GM18909 (cell line): ENCODE data around the gene ANO6.
"Not testable (repeated sequence)": the region's sequence is repeated elsewhere in the genome, so short reads cannot be mapped to it uniquely, and the experiment has no call there.

Experiments
- ATAC-seq: cut with Tn5 transposase; IDR thresholded peaks from one replicate; pipeline ENCODE4 v1.9.1; 2021; ENCODE audit warnings: mild to moderate bottlenecking; ENCODE audit not compliant: unreplicated experiment, poor library complexity

The ANO6 gene

GRCh38 chr12:45215419-45216229 is at the start of gene ANO6:
ANO6 (plus strand) TSS chr12:45216095; CDS start chr12:45216322, 227 bp downstream.
- peak; percentile 67 for ATAC-seq

GRCh38 chr12:45168976-45169375 is 46.9 kb upstream of the ANO6 start:
- ATAC-seq = no peak

GRCh38 chr12:45170456-45171042 is 45.3 kb upstream of the ANO6 start:
- ATAC-seq = peak; percentile 60

DNA sequence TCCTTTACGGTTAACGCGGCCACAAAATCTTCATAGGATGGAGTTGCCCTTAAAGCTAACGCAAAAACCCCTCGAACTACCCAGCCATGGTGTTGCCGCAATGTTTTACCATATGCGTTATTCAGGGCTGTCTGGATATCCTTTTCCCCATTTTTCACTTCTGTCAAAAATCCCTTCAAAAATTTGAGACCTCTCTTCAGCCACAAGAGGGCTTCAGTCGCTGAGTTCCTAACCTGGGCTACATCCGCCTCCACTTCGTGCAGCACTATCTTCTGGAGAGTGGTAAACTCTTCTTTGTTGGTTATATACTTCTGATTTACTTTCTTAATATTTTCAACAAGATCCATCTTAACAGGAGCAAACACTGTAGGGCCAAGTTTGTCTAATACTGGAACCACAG is 42.6 kb upstream of the ANO6 start:
- ATAC-seq = not testable (repeated sequence)

DNA sequence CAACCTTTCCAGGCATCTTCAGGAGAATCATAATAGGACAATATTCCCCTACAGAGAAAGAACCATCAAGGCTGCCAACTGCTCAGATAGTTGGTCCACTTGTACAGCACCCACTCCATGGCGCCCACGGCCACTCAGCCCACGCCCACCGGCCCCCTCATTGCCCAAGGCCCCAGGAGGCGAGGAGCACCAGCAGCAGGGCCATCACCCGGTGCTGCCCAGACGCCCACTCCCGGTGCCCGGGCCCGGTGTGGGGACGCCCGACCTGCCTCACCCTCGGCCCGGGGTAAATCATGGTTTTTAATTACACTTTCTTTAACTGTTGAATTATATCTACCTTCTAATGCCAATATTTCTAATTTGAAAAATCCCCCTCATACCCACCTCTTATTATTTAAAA is 41.3 kb upstream of the ANO6 start:
- no peak for ATAC-seq

- no peak for ATAC-seq
These were observed 37.1 kb upstream of the ANO6 start for GRCh38 chr12:45178771-45179170.

GRCh38 chr12:45182511-45182910 is 33.4 kb upstream of the ANO6 start:
- no peak for ATAC-seq

- ATAC-seq = no peak
These were observed 32.6 kb upstream of the ANO6 start for GRCh38 chr12:45183246-45183645.

- no peak for ATAC-seq
These were observed 31.5 kb upstream of the ANO6 start for GRCh38 chr12:45184147-45184963.

DNA sequence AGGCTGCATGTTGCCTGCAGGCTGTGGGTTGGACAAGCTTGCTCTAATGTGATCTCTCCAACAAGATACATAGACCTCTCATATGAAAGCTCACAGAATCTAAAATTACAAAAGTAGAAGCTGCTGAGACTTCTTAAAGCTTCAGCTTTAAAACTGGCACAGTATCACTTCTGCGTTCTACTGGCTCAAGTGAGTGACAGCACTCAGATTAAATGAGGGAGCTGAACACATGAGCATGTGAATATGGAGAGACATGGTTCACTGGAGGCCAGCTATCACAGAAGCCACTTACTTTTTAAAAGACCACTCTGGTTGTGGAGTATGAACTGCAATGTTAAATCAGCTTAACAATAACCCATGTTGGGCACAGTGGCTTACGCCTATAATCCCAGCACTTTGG is 29.1 kb upstream of the ANO6 start:
- ATAC-seq = no peak

- no peak for ATAC-seq
These were observed 26.0 kb upstream of the ANO6 start for GRCh38 chr12:45189766-45190403.

- no peak for ATAC-seq
These were observed 24.7 kb upstream of the ANO6 start for GRCh38 chr12:45191239-45191638.

- ATAC-seq = no peak
These were observed 23.2 kb upstream of the ANO6 start for GRCh38 chr12:45192707-45193106.

DNA sequence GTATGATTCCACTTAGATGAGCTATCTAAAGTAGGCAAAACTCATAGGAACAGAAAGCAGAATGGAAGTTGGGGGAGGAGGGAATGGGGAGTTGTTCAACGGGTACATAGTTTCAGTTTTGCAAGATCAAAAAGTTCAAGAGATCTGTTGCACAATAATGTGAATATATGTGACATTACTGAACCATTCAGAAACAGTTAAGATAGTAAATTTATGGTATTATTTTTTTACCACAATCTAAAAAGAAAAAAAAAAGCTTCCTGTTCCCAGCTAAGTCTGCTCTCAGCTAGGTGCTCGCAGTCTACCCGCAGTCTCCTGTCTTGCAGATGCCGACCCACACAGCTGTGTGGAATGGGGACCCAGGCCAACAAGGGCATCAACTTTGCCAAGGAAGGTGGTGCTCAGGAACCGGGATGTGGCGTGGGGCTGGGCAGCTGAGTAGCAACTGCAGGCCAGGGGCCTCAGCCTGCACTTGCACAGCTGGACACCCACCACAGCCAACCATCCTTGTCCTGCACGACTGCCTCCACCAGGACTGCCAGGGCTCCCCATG is 15.3 kb upstream of the ANO6 start:
- peak; percentile 39 for ATAC-seq

DNA sequence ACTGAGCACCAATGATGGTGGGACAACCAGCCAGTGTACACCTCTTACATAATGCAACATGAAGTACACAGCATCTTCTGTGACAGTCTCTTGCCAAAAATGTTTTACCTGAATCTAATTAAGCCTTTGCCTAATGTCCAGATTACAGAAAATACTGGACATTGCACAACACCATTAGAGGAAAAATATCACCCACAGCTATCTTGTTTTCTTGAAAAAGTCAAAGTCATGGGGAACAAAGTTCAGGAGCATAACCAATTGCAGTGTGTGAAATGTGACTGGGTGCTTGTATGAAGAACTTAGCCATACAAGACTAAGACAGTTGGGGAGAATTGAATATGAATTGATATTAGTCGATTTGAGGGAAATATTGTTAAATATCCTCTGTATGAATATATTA is 12.1 kb upstream of the ANO6 start:
- no peak for ATAC-seq

- no peak for ATAC-seq
These were observed 11.1 kb upstream of the ANO6 start for GRCh38 chr12:45204757-45205156.

GRCh38 chr12:45205165-45205825 is 10.6 kb upstream of the ANO6 start:
- peak; percentile 84 for ATAC-seq

DNA sequence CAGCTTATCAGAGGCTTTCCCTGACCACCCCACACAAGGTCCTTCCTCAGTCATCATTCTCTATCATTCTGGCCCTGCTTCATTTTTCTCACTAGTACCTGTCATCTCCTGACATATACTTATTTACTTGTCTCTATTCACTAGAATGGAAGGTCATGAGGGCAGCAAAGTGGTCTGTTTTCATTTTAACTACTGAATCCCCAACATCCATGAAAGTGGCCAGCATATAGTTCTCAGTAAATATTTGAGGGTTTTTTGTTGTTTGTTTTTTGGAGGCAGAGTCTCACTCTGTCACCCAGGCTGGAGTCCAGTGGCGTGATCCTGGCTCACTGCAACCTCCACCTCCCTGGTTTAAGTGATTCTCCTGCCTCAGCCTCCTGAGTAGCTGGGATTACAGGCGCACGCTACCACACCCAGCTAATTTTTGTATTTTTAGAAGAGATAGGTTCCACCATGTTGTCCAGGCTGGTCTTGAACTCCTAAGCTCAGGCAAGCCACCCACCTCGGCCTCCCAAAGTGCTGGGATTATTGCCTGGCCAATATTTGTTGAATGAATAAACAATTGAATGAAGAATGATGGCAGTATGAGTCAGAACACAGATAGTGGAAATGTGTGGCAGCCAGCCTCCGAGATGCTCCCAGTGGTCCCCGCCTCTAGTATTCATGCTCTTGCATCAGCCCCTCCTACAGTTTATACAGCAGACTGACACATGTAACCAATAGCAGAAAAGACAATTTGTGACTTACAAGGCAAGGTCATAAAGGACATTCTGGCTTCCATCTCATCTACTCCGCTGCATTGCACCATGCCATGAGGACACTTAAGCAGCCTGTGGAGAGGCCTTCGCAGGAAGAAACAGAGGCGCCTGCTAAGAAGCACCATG is 7.0 kb upstream of the ANO6 start:
- ATAC-seq = no peak

- ATAC-seq = no peak
These were observed 6.1 kb upstream of the ANO6 start for GRCh38 chr12:45209784-45210183.
